SK-N-SH (cell line): Measurements from ENCODE around the gene GALM. TPM values are rescaled to one million over a fixed set of nuclear protein-coding genes. Genes with fewer than 3 reads are reported as not detected.

ENCODE experiments used
- CTCF ChIA-PET: fragments of 300-600, 350-600 bp; formaldehyde crosslinking; extraction: SDS; loops from one replicate; lab custom pipeline; 2021; lab: Yijun Ruan, JAX
- POLR2A ChIA-PET: fragments of 350-600 bp; sonication (Branson Sonifier 250); formaldehyde crosslinking; extraction: SDS; loops from one replicate; lab custom pipeline; 2020; ENCODE audit warnings: antibody characterized with exemption, inconsistent platforms; lab: Yijun Ruan, JAX
- DNase-seq: peaks from one replicate; pipeline ENCODE4 v3.0.0; 2012
- H2AFZ ChIP-seq: fragments of 200-600 bp; sonication (generic); 2 replicates; pipeline ENCODE4 v1.8.1; 2016; ENCODE audit warnings: antibody characterized with exemption, mild to moderate bottlenecking, low read depth
- H3F3A ChIP-seq: fragments of 200-600 bp; sonication (generic); replicated peaks from 2 replicates; pipeline ENCODE3; 2016; ENCODE audit warnings: antibody characterized with exemption, mild to moderate bottlenecking; ENCODE audit not compliant: insufficient read depth
- H3K27ac ChIP-seq, 2 experiments: fragments of 200-500 bp in 1 of 2; fragments of 200-600 bp in 1 of 2; sonication (Bioruptor generic) in 1 of 2; sonication (generic), shearing (Covaris generic) in 1 of 2; 2 replicates each; pipeline versions ENCODE4 v1.5.1 to v1.6.1; 2014 to 2016; ENCODE audit warnings: low read depth in 2 of 2, inconsistent platforms in 1 of 2, low read length in 1 of 2, mild to moderate bottlenecking in 1 of 2, mixed read lengths in 1 of 2
- H3K27me3 ChIP-seq: fragments of 200-600 bp; sonication (generic), shearing (Covaris generic); 2 replicates; pipeline ENCODE4 v1.6.1; 2016; ENCODE audit warnings: mixed run types; ENCODE audit not compliant: insufficient read depth
- H3K36me3 ChIP-seq, 2 experiments: fragments of 200-500 bp in 1 of 2; fragments of 200-600 bp in 1 of 2; sonication (Bioruptor generic) in 1 of 2; sonication (generic) in 1 of 2; replicated peaks in 1 of 2; 2 replicates each; pipeline versions ENCODE3 to v1.5.1; 2014 to 2016; ENCODE audit warnings: low read length in 1 of 2, mild to moderate bottlenecking in 1 of 2; ENCODE audit not compliant: insufficient read depth in 2 of 2, control insufficient read depth in 1 of 2
- H3K4me1 ChIP-seq, 2 experiments: fragments of 200-500 bp in 1 of 2; fragments of 200-600 bp in 1 of 2; sonication (Bioruptor generic) in 1 of 2; sonication (generic), shearing (Covaris generic) in 1 of 2; 2 replicates each; pipeline versions ENCODE4 v1.5.1 to v1.6.1; 2014 to 2016; ENCODE audit warnings: low read depth in 1 of 2, low read length in 1 of 2, mixed run types in 1 of 2; ENCODE audit not compliant: insufficient read depth in 2 of 2, control insufficient read depth in 1 of 2
- H3K4me2 ChIP-seq: fragments of 200-600 bp; sonication (generic), shearing (Covaris generic); 2 replicates; pipeline ENCODE4 v1.6.1; 2017; ENCODE audit warnings: mixed run types
- H3K4me3 ChIP-seq, 2 experiments: fragments of 200-500 bp in 1 of 2; fragments of 200-600 bp in 1 of 2; sonication (Bioruptor generic) in 1 of 2; sonication (generic), shearing (Covaris generic) in 1 of 2; 2 replicates each; pipeline versions ENCODE4 v1.5.1 to v1.8.1; 2014 to 2016; ENCODE audit warnings: low read depth in 2 of 2, inconsistent platforms in 1 of 2, low read length in 1 of 2, mild to moderate bottlenecking in 1 of 2, mixed read lengths in 1 of 2, moderate library complexity in 1 of 2
- H3K79me2 ChIP-seq: fragments of 200-600 bp; sonication (generic); 2 replicates; pipeline ENCODE4 v1.8.1; 2017; ENCODE audit warnings: mild to moderate bottlenecking; ENCODE audit not compliant: insufficient read depth
- H3K9ac ChIP-seq: fragments of 200-600 bp; sonication (generic); 2 replicates; pipeline ENCODE4 v1.6.1; 2017; ENCODE audit warnings: mixed run types
- H3K9me2 ChIP-seq: fragments of 200-600 bp; sonication (generic); 2 replicates; pipeline ENCODE4 v1.6.1; 2017; ENCODE audit warnings: mixed run types
- H3K9me3 ChIP-seq: fragments of 200-600 bp; sonication (generic); 2 replicates; pipeline ENCODE4 v1.6.1; 2017; ENCODE audit warnings: mixed run types, mild to moderate bottlenecking, moderate library complexity
- H4K20me1 ChIP-seq: fragments of 200-600 bp; sonication (generic); 2 replicates; pipeline ENCODE4 v1.6.1; 2017; ENCODE audit warnings: mild to moderate bottlenecking, mixed run types; ENCODE audit not compliant: insufficient read depth
- CHD2 ChIP-seq: fragments of 150-350 bp; IDR thresholded peaks from 2 replicates; pipeline ENCODE4 v1.6.1; 2018; ENCODE audit warnings: low read length; ENCODE audit not compliant: partially characterized antibody
- CTCF ChIP-seq: fragments of 200-600 bp; sonication (generic); IDR thresholded peaks from 2 replicates; pipeline ENCODE4 v1.6.1; 2017; ENCODE audit warnings: antibody characterized with exemption, mild to moderate bottlenecking, moderate library complexity
- EZH2phosphoT487 ChIP-seq: fragments of 200-600 bp; sonication (generic); IDR thresholded peaks from 2 replicates; pipeline ENCODE4 v1.6.1; 2017; ENCODE audit warnings: low read depth, mixed run types, mild to moderate bottlenecking, antibody characterized with exemption, moderate library complexity, borderline replicate concordance
- FOXJ3 ChIP-seq: sonication (generic); formaldehyde crosslinking; IDR thresholded peaks from 2 replicates; pipeline ENCODE4 v1.5.1; 2020; ENCODE audit warnings: mild to moderate bottlenecking, missing genetic modification reagents
- GATA2 ChIP-seq: sonication (generic); formaldehyde crosslinking; IDR thresholded peaks from 2 replicates; pipeline ENCODE4 v1.5.0; 2020; ENCODE audit warnings: mild to moderate bottlenecking, missing genetic modification reagents
- NFIC ChIP-seq: IDR thresholded peaks from 2 replicates; pipeline ENCODE4 v1.4.0; 2012; ENCODE audit warnings: borderline replicate concordance
- RFX5 ChIP-seq: IDR thresholded peaks from 2 replicates; pipeline ENCODE4 v1.6.1; 2012; ENCODE audit warnings: mild to moderate bottlenecking, improper control_type of control experiment, low read length
- TAF1 ChIP-seq: IDR thresholded peaks from 2 replicates; pipeline ENCODE4 v1.6.1; 2012; ENCODE audit warnings: low read depth, mild to moderate bottlenecking, low read length, moderate library complexity, borderline replicate concordance
- ZBTB33 ChIP-seq: IDR thresholded peaks from 2 replicates; pipeline ENCODE4 v1.4.0; 2012; ENCODE audit warnings: low read depth, borderline replicate concordance
- WGBS: methylation state at CpG from one replicate; pipeline ENCODE4 v1.1.6; 2017; ENCODE audit warnings: low lambda C conversion rate; 5-methylcytosine and 5-hydroxymethylcytosine counted together
- polyA plus RNA-seq, 3 experiments: library from polyadenylated mRNA; depleted of rRNA; stranded (reverse); fragments of >200 nt; gene quantifications; 2 replicates each; pipeline ENCODE4 v1.2.3, GENCODE V29; 2012

GALM gene
- polyA plus RNA-seq, 1 of the 3 experiments (the other 2 are of a cell fraction) = 17.9 TPM

GRCh38 chr2:38691994-38692393 is 26.1 kb downstream of the GALM start (continued):
- no peak for TF ChIP-seq NFIC

GRCh38 chr2:38692636-38693318 is 26.9 kb downstream of the GALM start:
- no peak overlapping the region for H3K4me2 ChIP-seq

More at GRCh38 chr2:38692636-38693318, 26.9 kb downstream of the GALM start:
- H3K27ac ChIP-seq = no peak overlapping the region
- ChIA-PET POLR2A (interaction anchor here (0.7 kb wide), 1 partner anchor 154 kb away, joined by 3 read pairs; no protein-coding TSS in a partner anchor), CTCF (interaction anchor here (1.3 to 1.4 kb wide), 2 partner anchors 13 to 89 kb away, joined by 3 to 6 read pairs; no protein-coding TSS in a partner anchor)
- H3K9me2 ChIP-seq = no peaks in the 10 kb centered on the region
- no peaks in the 10 kb centered on the region for H3K9me3 ChIP-seq
- no peak for DNase-seq
- no peak overlapping the region for H3K4me3 ChIP-seq
- no peaks in the 10 kb centered on the region for H4K20me1 ChIP-seq
- no peak overlapping the region for H2AFZ ChIP-seq
- H3K9ac ChIP-seq = no peak overlapping the region
- H3K79me2 ChIP-seq = no peaks in the 10 kb centered on the region
- peaks cover 18% of the 10 kb centered on the region for H3F3A ChIP-seq
- peaks cover 0 to 16% of the 10 kb centered on the region in 2 experiments; a peak in 3 of 4 replicates for H3K4me1 ChIP-seq
- H3K36me3 ChIP-seq = no peaks in the 10 kb centered on the region
- H3K27me3 ChIP-seq = no peaks in the 10 kb centered on the region
- TF ChIP-seq EZH2phosphoT487 (no peak), CHD2 (no peak), GATA2 (CRISPR knock-in tag) (no peak), TAF1 (no peak), FOXJ3 (no peak), RFX5 (no peak), NFIC (no peak), ZBTB33 (no peak), CTCF (no peak)
- TF ChIP-seq, all 33 proteins: peak for 0
- 94% methylated on average over 7 of the region's 8 CpGs for WGBS
